Measurements from ENCODE around the gene KCNK3.

DNA sequence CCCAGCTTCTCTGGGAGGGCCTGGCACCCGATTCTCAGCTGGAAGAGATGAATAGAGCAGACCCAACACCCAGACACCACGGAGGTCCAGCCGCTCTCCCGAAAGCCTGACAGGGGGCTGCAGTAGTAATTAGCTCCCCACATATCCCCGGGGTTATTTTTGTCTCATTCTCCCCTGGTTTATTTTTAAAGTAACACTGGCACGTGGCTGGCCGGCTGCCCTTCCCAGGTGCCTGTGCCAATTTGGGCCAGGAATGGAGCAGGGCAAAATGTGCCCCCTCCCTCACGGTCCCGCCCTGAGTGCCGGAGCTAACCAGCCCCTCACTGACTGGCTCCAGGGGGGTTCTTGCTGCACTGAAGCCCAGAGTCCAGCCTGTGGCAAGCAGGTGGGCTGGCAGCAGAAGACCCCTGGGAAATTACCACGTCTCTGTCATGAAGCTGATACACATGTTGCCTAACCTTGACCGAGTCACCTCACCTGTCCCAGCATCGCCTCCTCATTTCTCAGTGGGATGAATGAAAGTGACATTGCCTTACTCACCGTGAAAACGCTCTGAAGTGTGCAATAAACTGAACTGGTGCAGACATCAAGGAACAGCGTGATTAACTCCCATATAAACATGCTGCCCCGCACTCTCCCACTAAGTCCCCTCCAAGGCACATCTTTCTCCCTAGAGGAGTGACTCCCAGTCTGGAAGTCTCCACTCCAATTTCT, 18.4 kb downstream of the KCNK3 start:
- no peak for TF ChIP-seq ELK1 (IDR thresholded peaks at IDR 0.05; ENCODE audit: low read depth, low read length)
- no peak for TF ChIP-seq POLR2A (IDR thresholded peaks at IDR 0.05; ENCODE audit: low read depth, low read length)
- no peak for TF ChIP-seq SIN3A (IDR thresholded peaks at IDR 0.05; ENCODE audit: low read depth, low read length)
- no peak for TF ChIP-seq SMAD1 (IDR thresholded peaks at IDR 0.05; ENCODE audit: low read depth, partially characterized antibody)
- no peak for TF ChIP-seq RAD51 (IDR thresholded peaks at IDR 0.05)
- TF ChIP-seq BACH1 (IDR thresholded peaks at IDR 0.05; ENCODE audit: borderline replicate concordance): no peak
- TF ChIP-seq ZNF274 (IDR thresholded peaks at IDR 0.05; ENCODE audit: insufficient read depth, insufficient read length): no peak
- TF ChIP-seq, protein P1, sequence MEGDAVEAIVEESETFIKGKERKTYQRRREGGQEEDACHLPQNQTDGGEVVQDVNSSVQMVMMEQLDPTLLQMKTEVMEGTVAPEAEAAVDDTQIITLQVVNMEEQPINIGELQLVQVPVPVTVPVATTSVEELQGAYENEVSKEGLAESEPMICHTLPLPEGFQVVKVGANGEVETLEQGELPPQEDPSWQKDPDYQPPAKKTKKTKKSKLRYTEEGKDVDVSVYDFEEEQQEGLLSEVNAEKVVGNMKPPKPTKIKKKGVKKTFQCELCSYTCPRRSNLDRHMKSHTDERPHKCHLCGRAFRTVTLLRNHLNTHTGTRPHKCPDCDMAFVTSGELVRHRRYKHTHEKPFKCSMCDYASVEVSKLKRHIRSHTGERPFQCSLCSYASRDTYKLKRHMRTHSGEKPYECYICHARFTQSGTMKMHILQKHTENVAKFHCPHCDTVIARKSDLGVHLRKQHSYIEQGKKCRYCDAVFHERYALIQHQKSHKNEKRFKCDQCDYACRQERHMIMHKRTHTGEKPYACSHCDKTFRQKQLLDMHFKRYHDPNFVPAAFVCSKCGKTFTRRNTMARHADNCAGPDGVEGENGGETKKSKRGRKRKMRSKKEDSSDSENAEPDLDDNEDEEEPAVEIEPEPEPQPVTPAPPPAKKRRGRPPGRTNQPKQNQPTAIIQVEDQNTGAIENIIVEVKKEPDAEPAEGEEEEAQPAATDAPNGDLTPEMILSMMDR (IDR thresholded peaks at IDR 0.05 in 2 of 3, conservative IDR thresholded peaks at IDR 0.05 in 1 of 3; ENCODE audit: control insufficient read depth in 2 of 3, extremely low read depth in 1 of 3, insufficient read depth in 1 of 3, low read depth in 3 of 3, low read length in 3 of 3): no peak
- TF ChIP-seq ATF2 (IDR thresholded peaks at IDR 0.05; ENCODE audit: low read length): no peak
- TF ChIP-seq TARDBP (IDR thresholded peaks at IDR 0.05; ENCODE audit: borderline replicate concordance): no peak
- TF ChIP-seq KAT2A (conservative IDR thresholded peaks at IDR 0.05; ENCODE audit: control insufficient read depth, low read depth, low read length): no peak
- TF ChIP-seq, protein P2, sequence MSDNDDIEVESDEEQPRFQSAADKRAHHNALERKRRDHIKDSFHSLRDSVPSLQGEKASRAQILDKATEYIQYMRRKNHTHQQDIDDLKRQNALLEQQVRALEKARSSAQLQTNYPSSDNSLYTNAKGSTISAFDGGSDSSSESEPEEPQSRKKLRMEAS (IDR thresholded peaks at IDR 0.05; ENCODE audit: low read depth, low read length): no peak
- no peak for TF ChIP-seq EP300 (IDR thresholded peaks at IDR 0.05; ENCODE audit: borderline replicate concordance in 1 of 2, control insufficient read depth in 1 of 2, low read depth in 2 of 2, low read length in 2 of 2)
- TF ChIP-seq, protein P3, sequence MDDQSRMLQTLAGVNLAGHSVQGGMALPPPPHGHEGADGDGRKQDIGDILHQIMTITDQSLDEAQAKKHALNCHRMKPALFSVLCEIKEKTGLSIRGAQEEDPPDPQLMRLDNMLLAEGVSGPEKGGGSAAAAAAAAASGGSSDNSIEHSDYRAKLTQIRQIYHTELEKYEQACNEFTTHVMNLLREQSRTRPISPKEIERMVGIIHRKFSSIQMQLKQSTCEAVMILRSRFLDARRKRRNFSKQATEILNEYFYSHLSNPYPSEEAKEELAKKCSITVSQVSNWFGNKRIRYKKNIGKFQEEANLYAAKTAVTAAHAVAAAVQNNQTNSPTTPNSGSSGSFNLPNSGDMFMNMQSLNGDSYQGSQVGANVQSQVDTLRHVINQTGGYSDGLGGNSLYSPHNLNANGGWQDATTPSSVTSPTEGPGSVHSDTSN (IDR thresholded peaks at IDR 0.05; ENCODE audit: insufficient replicate concordance, low read depth, low read length): no peak
